Trophoblast cell (in vitro differentiated cells and primary cell): ENCODE results near the gene UST.

Source experiments
- DNase-seq, 2 donors: peaks; one replicate each; pipeline ENCODE4 v3.0.0-alpha.2; 2016
- H2AFZ ChIP-seq: 2 replicates; pipeline ENCODE4 v1.6.1; 2013; ENCODE audit warnings: low read length, moderate library complexity, mild to moderate bottlenecking; ENCODE audit not compliant: insufficient read depth, poor library complexity
- H2AK5ac ChIP-seq: 2 replicates; pipeline ENCODE4 v1.6.1; 2013; ENCODE audit warnings: mild to moderate bottlenecking, low read length
- H2BK120ac ChIP-seq: 2 replicates; pipeline ENCODE4 v1.6.1; 2013; ENCODE audit warnings: low read length, mild to moderate bottlenecking, moderate library complexity; ENCODE audit not compliant: insufficient read depth, poor library complexity
- H2BK12ac ChIP-seq: 2 replicates; pipeline ENCODE4 v1.6.1; 2013; ENCODE audit warnings: mild to moderate bottlenecking, low read length, moderate library complexity
- H2BK5ac ChIP-seq: 2 replicates; pipeline ENCODE4 v1.6.1; 2013; ENCODE audit warnings: low read length, low read depth, moderate library complexity, mild to moderate bottlenecking; ENCODE audit not compliant: poor library complexity
- H3K14ac ChIP-seq: 2 replicates; pipeline ENCODE4 v1.6.1; 2013; ENCODE audit warnings: mild to moderate bottlenecking, low read length
- H3K18ac ChIP-seq: 2 replicates; pipeline ENCODE4 v1.6.1; 2013; ENCODE audit warnings: mild to moderate bottlenecking, low read length
- H3K23ac ChIP-seq: 2 replicates; pipeline ENCODE4 v1.6.1; 2013; ENCODE audit warnings: low read length
- H3K27ac ChIP-seq: 2 replicates; pipeline ENCODE4 v1.5.1; 2013; ENCODE audit warnings: low read depth, mild to moderate bottlenecking, inconsistent platforms, low read length, moderate library complexity
- H3K27me3 ChIP-seq: 2 replicates; pipeline ENCODE4 v1.6.1; 2013; ENCODE audit warnings: inconsistent platforms, mild to moderate bottlenecking, low read length, moderate library complexity; ENCODE audit not compliant: insufficient read depth
- H3K36me3 ChIP-seq, 2 experiments: 1 replicate in 1 of 2; 2 replicates in 1 of 2; pipeline ENCODE4 v1.6.1; 2013; ENCODE audit warnings: low read length in 2 of 2, mild to moderate bottlenecking in 2 of 2, moderate library complexity in 1 of 2; ENCODE audit not compliant: insufficient read depth in 2 of 2, control insufficient read depth in 1 of 2
- H3K4ac ChIP-seq: 2 replicates; pipeline ENCODE4 v1.6.1; 2013; ENCODE audit warnings: low read depth, mild to moderate bottlenecking, low read length, moderate library complexity
- H3K4me1 ChIP-seq, 2 experiments: 1 replicate in 1 of 2; 2 replicates in 1 of 2; pipeline ENCODE4 v1.6.1; 2013; ENCODE audit warnings: low read length in 2 of 2, mild to moderate bottlenecking in 2 of 2, moderate library complexity in 1 of 2; ENCODE audit not compliant: insufficient read depth in 2 of 2, control insufficient read depth in 1 of 2
- H3K4me2 ChIP-seq: 2 replicates; pipeline ENCODE4 v1.6.1; 2013; ENCODE audit warnings: inconsistent platforms, mild to moderate bottlenecking, low read length, moderate library complexity
- H3K4me3 ChIP-seq: 2 replicates; pipeline ENCODE4 v1.5.1; 2013; ENCODE audit warnings: mild to moderate bottlenecking, low read depth, low read length, inconsistent platforms
- H3K79me1 ChIP-seq: one replicate; pipeline ENCODE4 v1.6.1; 2013; ENCODE audit warnings: low read length
- H3K79me2 ChIP-seq: 2 replicates; pipeline ENCODE4 v1.6.1; 2013; ENCODE audit warnings: low read length, mild to moderate bottlenecking; ENCODE audit not compliant: control insufficient read depth, insufficient read depth, poor library complexity
- H3K9ac ChIP-seq: 2 replicates; pipeline ENCODE4 v1.6.1; 2013; ENCODE audit warnings: mild to moderate bottlenecking, low read length
- H3K9me3 ChIP-seq: 2 replicates; pipeline ENCODE4 v1.6.1; 2013; ENCODE audit warnings: low read depth, mild to moderate bottlenecking, control low read depth, inconsistent platforms, low read length; ENCODE audit not compliant: insufficient read depth
- H4K12ac ChIP-seq: 2 replicates; pipeline ENCODE4 v1.6.1; 2013; ENCODE audit warnings: low read depth, mild to moderate bottlenecking, low read length, moderate library complexity
- H4K8ac ChIP-seq: 2 replicates; pipeline ENCODE4 v1.6.1; 2013; ENCODE audit warnings: low read depth, mild to moderate bottlenecking, low read length, moderate library complexity
- H4K91ac ChIP-seq: one replicate; pipeline ENCODE4 v1.6.1; 2013; ENCODE audit warnings: low read depth, mild to moderate bottlenecking, low read length, moderate library complexity
- WGBS: extraction: QIAGEN DNeasy Blood & Tissue Kit; methylation state at CpG from one replicate; pipeline ENCODE4 v1.1.7; 2013; ENCODE audit warnings: missing lambda C conversion rate; ENCODE audit not compliant: insufficient read length, insufficient coverage; ENCODE audit errors: extremely low coverage; 5-methylcytosine and 5-hydroxymethylcytosine counted together

Gene UST

GRCh38 chr6:149108038-149108748, 361.4 kb downstream of the UST start:
- Histone ChIP-seq H3K4me2 (no peak overlapping the region), H3K79me2 (no peaks in the 10 kb centered on the region), H4K12ac (no peak overlapping the region), H2AK5ac (no peak overlapping the region), H3K9ac (no peak overlapping the region), H3K27me3 (no peaks in the 10 kb centered on the region), H4K8ac (no peak overlapping the region), H2BK12ac (no peak overlapping the region), H3K27ac (no peak overlapping the region), H3K4me1 (no peaks in the 10 kb centered on the region), H3K14ac (no peak overlapping the region), H2AFZ (no peak overlapping the region), H2BK120ac (no peak overlapping the region), H3K18ac (no peak overlapping the region), H2BK5ac (no peak overlapping the region), H3K4me3 (no peak overlapping the region), H4K91ac (no peak overlapping the region), H3K36me3 (no peaks in the 10 kb centered on the region), H3K79me1 (no peaks in the 10 kb centered on the region), H3K4ac (no peak overlapping the region), H3K9me3 (peaks cover 4% of the 10 kb centered on the region), H3K23ac (no peak overlapping the region)
- DNase-seq = no peak
- WGBS = no CpG with 5 or more reads among the region's 5 CpGs

GRCh38 chr6:149108749-149109100, 361.9 kb downstream of the UST start:
- Histone ChIP-seq H3K79me2 (no peaks in the 10 kb centered on the region), H3K4me3 (no peak overlapping the region), H3K9ac (no peak overlapping the region), H2BK5ac (no peak overlapping the region), H3K4ac (no peak overlapping the region), H2BK12ac (no peak overlapping the region), H2AFZ (no peak overlapping the region), H4K8ac (no peak overlapping the region), H4K12ac (no peak overlapping the region), H4K91ac (no peak overlapping the region), H3K23ac (no peak overlapping the region), H3K9me3 (peaks cover 6% of the 10 kb centered on the region), H3K36me3 (no peaks in the 10 kb centered on the region), H3K79me1 (no peaks in the 10 kb centered on the region), H3K27me3 (no peaks in the 10 kb centered on the region), H3K4me1 (no peaks in the 10 kb centered on the region), H2AK5ac (no peak overlapping the region), H3K14ac (no peak overlapping the region), H3K18ac (no peak overlapping the region), H2BK120ac (no peak overlapping the region), H3K27ac (no peak overlapping the region), H3K4me2 (no peak overlapping the region)
- DNase-seq = no peak
- WGBS = no CpG with 5 or more reads among the region's 3 CpGs

DNA sequence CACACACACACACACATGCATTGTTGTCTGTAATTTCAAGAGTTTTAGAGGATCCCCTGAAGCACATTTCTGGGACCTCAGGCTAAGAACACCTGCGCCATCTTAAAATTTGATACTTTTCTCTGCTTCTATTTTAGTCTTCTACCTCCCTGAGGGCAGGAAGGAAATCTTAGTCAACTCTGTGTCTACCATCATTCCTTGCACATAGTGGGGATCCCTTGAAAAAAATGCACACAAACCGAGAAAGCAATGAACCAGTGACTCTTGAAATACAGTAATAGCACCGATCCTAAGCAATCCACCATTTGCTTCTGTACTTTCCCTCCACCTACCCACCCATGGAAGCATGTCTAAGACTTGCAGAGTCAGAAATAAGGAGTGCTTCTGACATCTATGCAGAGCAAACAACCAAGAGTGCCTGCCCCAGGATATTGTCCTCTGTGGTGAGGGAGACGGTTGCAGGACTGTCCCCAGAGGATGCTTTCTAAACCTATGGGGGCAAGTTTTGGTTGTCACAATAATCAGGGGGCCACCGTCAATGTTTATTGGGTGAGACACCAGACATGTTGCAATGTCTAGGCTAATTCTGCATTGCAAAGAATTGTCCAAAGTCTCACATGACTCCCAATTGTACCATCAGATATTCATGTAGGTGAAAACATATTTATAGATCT, 362.7 kb downstream of the UST start:
- no peak overlapping the region for H4K8ac ChIP-seq
- no peak overlapping the region for H4K91ac ChIP-seq
- no peaks in the 10 kb centered on the region for H3K79me1 ChIP-seq
- H2BK5ac ChIP-seq = no peak overlapping the region
- H3K36me3 ChIP-seq = no peaks in the 10 kb centered on the region
- no peak overlapping the region for H2AK5ac ChIP-seq
- H3K27ac ChIP-seq = no peak overlapping the region
- H3K14ac ChIP-seq = no peak overlapping the region
- H3K4me3 ChIP-seq = no peak overlapping the region
- no peak for DNase-seq
- H3K4me1 ChIP-seq = no peaks in the 10 kb centered on the region
- H2BK120ac ChIP-seq = no peak overlapping the region
- no CpG with 5 or more reads among the region's 5 CpGs for WGBS
- H3K4ac ChIP-seq = no peak overlapping the region
- no peak overlapping the region for H2BK12ac ChIP-seq
- no peak overlapping the region for H3K18ac ChIP-seq
- H3K27me3 ChIP-seq = no peaks in the 10 kb centered on the region
- no peak overlapping the region for H2AFZ ChIP-seq
- peaks cover 6% of the 10 kb centered on the region for H3K9me3 ChIP-seq
- no peak overlapping the region for H3K4me2 ChIP-seq
- no peaks in the 10 kb centered on the region for H3K79me2 ChIP-seq
- no peak overlapping the region for H3K23ac ChIP-seq
- no peak overlapping the region for H4K12ac ChIP-seq
- no peak overlapping the region for H3K9ac ChIP-seq

- H3K9me3 ChIP-seq = peaks cover 6% of the 10 kb centered on the region
- H3K27me3 ChIP-seq = no peaks in the 10 kb centered on the region
- no peaks in the 10 kb centered on the region for H3K79me2 ChIP-seq
- H3K4me1 ChIP-seq = no peaks in the 10 kb centered on the region
- H3K79me1 ChIP-seq = no peaks in the 10 kb centered on the region
- no peak overlapping the region for H3K14ac ChIP-seq
- no peak overlapping the region for H4K91ac ChIP-seq
- no peak overlapping the region for H4K8ac ChIP-seq
- H3K9ac ChIP-seq = no peak overlapping the region
- no peak overlapping the region for H2BK12ac ChIP-seq
- no peak overlapping the region for H3K18ac ChIP-seq
- no peak overlapping the region for H2AK5ac ChIP-seq
- no peak overlapping the region for H2BK5ac ChIP-seq
- H2BK120ac ChIP-seq = no peak overlapping the region
- WGBS = no CpG with 5 or more reads among the region's 2 CpGs
- DNase-seq = no peak
- H3K4me3 ChIP-seq = no peak overlapping the region
- H2AFZ ChIP-seq = no peak overlapping the region
- H3K4ac ChIP-seq = no peak overlapping the region
- H3K36me3 ChIP-seq = no peaks in the 10 kb centered on the region
- no peak overlapping the region for H3K23ac ChIP-seq
- no peak overlapping the region for H3K4me2 ChIP-seq
- H4K12ac ChIP-seq = no peak overlapping the region
- H3K27ac ChIP-seq = no peak overlapping the region
Measured at GRCh38 chr6:149111556-149112115, 364.8 kb downstream of the UST start.
